NCI-H2029 treated with DMSO at 0.1 percent for 48 hours (cell line): ENCODE data around the gene FAP.

ENCODE experiments used
- DNase-seq: peaks from one replicate; lab custom pipeline; 2025; lab: John Stamatoyannopoulos, UW

The FAP gene

DNA sequence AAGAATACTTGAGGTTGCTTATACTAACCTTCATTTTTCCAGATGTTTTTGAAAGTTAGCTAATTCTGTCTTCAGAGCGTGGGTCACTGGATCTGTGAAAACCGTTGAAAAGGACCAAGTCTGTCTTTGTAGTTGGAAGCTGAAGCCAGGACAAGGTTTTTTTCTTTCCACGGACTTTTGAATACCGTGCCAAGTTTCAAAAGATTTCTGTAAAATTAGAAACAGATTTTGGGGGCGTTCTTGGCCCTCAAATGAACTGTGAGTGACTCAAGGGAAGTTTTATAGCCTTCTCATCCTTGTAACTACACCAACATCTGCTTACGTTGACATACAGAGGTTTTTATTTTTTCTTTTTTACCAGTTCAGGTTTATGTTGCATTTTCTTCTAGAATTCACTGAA is at the start of gene FAP:
FAP (minus strand) TSS at position 152 of the 400 bp plus-strand sequence; CDS start at position 34, 118 bp downstream.
- no peak for DNase-seq

DNA sequence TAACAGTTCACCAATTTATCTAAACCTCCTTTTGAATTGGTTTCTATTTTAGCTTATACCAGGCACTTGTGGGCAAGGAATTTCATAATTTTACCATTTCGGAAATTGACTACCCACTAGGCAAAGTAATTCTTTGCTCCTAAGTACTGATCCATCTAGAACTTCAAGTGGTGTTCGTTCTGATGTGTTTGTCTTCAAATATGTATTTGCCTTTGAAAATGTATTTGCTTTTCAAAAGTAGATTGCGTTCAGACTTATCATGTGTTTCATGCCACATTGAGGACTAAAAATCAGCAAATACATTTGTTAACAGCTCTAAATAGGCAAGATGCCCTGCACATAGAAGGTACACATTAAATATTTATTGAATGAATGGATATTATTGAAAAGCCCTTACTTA is 48.5 kb upstream of the FAP start:
- no peak for DNase-seq

DNA sequence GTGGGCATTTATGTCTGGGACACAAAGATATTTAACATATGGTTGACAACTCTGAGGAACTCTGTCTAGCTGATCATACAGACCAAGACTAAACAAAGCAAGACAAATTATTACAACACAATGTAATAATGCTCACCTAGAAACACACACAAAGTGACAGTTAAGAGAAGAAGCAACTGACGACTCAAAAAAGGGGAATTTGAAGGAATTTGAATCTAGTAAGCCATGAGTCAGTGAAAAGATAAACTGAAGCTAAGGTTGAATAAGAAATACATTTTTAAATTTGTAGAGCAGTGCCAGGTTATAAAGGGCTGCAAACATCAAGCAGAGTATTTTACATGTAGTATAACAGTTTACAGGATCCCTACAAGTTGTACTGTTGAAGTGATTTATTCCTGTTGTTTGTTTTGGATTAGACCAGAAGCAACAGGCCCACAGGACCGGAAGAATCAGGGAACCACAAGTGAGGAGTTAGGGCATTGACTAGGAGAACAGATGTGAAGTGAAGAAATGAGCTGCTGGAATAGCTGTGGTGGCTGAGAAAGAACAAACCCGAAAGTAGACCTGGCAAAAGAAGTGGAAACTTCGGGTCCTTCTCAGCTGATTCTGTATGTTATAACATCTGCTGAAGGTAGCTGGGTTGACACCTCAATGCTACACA is 39.6 kb upstream of the FAP start:
- DNase-seq = no peak

DNA sequence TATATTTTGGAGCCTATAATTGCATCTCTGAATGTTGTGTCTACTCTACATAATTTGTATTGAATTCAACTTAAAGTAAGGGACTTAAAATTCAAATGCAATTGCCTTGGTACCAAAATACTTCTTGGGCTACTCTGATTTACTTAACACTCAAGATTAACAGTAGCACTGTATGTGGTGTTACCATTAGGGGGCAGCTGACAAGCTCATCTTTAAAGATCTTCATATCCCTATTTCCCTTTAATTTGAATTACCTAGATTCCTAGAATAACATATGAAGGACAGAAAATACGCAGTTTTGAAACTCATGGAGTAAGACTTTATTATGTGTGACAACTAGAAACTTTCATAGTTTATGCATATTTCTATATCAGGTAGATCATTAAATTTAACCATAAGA is 37.4 kb upstream of the FAP start:
- no peak for DNase-seq

DNA sequence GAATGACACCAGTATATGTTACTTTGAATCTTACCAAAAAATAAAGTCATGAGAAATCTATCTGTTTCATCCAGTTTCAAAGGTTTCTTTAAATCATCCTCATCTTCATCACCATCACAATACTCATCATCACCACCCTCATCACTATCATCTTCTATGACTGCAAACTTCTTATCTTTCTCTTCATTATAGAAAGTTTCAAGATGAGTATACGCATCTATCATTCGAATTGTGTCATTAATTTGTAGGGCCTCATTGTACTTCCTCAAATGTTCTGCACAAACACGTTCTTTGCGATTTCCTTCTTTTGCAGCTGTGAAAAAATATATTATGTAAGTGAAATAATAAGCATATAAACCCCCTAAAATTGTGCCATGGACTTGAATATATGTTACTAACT is 34.1 kb upstream of the FAP start:
- no peak for DNase-seq

DNA sequence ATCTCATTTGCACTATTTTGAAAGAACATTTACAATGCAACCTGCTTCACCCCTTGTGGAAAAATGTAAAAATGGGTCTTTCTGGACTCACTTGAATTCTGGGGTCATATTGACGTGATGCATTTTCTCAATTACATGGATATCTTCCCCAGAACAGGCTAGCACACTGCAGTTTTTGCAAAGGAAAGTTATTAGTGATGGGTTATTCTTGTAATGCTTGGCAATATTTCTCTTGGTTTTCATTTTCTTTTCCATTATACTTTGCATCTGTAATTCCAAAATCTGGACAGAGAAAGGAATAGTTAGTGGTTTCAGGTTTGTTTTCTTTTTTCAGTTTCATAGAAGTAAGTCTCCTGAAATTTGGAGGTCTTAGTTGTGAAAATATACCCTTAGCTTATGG is 24.8 kb upstream of the FAP start:
- DNase-seq = no peak

DNA sequence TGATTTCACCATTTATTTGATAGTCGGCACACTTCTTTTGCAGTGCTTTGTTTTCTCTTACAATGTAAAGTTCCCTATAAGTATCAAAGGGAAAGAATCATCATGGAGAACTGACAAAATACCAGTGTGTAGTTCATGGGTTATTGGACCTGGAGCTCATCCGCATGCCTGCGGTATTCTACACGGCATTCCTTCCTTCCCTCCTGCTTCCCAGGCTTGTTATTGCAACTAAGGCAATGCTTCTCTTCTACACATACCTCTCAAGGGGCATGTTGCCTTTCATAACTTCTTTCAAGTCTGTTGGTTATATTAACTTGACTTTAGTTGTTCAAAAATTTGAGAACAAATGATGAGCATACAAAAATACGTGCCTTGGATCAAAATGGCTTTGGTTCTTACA is 24.3 kb upstream of the FAP start:
- no peak for DNase-seq

GRCh38 chr2:162266460-162266760 is 23.2 kb upstream of the FAP start:
- DNase-seq = no peak

DNA sequence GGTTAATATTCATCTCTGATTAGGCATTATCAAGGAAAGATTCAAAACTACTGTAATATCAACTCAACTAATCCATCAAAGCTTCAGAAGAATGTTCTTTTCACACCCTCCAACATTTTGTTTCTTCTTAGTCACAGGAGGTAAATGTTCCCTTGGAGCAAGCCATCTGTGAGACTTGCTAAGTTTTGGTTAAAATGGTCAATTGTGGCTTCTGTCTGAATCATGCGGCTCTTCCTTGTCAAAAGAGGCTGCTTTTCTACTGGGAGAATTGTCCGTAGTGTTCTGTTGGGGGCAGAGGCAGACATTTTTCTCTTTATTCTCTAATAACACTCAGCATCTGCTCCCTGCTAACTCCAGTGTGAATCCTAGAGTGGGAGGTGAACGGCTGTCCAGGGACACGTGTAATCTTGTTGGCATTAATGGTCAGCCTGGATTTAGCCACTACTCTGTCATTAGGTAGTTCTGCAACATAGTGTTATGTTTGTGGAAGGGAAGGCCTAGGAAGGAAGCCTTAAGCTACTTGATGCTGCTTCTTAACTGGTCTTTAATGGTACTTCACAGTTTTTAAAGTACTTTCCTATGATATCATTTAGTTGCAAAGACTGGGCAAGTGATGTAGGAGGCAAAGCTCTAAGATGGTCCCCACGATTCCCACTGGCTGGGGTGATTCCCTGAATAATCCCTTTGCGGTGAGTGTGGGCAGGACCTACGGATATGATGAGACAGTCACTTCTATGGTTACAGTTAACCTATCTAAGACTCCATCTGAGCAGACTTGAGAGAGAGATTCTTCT is 22.6 kb upstream of the FAP start:
- DNase-seq = no peak

- no peak for DNase-seq
These were observed 18.0 kb upstream of the FAP start for GRCh38 chr2:162261032-162261945.

DNA sequence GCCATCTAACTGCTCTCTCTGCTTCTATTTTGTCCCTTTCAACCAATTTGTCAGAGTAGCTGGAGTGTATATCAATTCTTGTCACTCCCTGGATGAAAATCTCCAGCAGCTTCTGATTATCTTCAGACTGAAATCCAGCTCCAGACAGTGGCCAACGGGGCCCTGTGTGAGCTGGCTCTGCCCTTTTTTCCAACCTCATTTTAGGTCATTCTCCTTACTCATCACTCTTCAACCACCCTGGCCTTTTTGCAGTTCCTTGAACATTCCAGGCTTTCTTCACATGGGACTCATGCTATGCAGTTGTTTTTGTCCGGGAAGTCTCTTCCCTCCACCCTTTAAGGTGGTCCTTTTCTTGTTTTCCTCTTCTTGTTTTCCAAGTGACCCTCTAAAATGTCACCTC is 15.4 kb upstream of the FAP start:
- DNase-seq = no peak

GRCh38 chr2:162258169-162258568 is 14.9 kb upstream of the FAP start:
- DNase-seq = no peak

DNA sequence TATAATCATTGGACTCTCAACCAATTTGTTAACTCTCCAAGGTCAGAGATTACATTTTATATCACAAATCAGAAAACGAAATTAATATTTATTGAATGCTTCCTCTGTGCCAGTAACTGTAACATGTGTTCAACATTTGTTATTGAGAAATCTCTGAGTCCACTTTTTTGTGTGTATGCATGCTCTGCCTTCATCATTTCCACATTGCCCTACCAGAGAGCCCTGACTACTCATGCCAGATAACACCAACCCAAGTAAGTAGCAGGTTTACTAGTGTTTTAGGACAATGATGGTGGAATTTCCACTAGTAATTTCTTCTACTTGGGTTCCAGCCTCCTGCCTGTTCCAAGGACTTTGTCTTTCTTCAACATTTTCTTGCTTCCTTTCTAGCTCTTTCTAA is 14.2 kb upstream of the FAP start:
- DNase-seq = no peak

DNA sequence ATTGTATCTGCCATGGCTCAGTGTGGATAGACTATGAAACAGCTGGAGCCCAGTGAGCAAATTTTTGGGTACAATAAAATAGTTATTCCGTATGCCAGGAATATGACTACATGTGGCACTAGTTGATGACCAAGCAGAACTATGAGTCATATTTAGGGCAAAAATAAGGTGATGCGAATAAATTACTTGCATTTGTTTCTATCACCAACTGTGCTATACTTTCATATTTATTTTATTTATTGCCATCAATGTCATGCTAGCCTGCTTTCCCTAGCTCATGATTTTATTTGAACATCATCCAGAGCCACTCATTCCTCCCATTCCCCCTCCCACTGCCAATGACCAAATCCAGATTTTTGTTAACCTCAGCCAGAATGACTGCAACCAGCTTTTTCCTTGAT is 13.3 kb upstream of the FAP start:
- no peak for DNase-seq

DNA sequence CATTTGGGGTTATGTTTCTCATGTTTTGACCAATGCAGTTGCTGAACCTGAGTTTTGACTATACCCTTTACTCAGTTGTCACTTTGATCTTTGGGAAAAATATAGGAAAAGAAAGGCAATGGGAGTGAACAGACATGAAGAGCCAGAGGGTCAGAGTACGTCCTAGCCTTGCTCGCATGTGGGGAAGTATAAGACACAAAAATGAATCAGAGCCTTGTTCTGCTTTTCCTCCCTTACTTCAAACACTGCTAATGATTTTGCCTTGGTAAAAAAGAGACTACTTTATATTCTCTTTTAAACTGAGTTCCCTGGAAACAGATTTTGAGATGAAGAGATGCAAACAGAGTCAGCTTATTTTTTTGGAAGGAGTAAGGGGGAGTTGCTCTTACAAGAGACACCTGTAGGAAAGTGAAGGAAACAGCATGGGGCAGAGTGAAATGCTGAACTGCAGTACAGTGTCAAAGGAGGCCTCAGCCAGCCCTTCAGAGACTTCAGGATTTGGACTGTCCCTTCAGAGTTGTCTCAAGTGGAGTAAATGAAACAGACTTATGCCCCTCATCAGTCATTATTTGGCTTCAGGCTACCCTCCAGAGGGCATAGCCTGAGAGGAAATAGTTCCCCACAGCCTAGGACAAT is 11.1 kb upstream of the FAP start:
- no peak for DNase-seq

DNA sequence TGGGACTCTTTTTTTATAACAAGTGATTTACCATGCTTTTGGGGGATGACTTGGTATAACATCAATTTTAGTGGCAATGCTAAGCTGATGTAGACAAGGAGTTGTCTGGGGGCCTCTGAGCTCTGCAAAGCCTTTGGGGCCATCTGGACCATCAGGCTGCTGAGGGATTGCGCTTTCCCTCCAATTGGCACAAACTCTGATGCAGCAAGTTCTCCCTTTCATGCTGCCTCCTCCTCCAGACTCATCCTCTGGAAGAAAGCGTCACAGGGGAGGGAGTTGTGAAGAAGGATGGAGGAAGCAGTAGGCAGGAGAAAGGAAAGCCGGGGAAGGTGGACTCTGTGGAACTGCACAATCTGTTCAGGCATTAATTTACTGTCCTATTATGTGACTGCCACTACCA is 10.2 kb upstream of the FAP start:
- DNase-seq = no peak

DNA sequence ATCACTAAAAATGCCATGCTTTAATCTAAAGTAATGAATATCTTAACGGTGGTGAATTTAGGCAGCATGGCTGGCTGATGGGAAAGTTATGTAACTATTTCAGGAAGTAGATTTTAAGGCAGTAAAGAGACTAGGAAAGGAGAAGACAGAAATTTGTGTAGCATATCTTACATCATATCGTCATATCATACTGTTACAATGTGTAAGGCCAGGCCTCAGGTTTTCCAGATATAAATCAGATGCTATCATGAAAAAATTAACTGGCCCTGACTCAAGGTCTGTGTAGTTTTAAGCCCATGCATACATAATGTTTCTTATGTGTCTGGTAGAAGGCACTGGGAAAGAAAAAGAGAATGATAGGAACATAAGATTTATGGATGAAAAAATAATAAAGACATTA is 8.9 kb upstream of the FAP start:
- DNase-seq = no peak

- no peak for DNase-seq
These were observed 2.5 kb upstream of the FAP start for GRCh38 chr2:162245781-162246180.

- DNase-seq = no peak
These were observed 1.8 kb upstream of the FAP start for GRCh38 chr2:162245061-162245460.

DNA sequence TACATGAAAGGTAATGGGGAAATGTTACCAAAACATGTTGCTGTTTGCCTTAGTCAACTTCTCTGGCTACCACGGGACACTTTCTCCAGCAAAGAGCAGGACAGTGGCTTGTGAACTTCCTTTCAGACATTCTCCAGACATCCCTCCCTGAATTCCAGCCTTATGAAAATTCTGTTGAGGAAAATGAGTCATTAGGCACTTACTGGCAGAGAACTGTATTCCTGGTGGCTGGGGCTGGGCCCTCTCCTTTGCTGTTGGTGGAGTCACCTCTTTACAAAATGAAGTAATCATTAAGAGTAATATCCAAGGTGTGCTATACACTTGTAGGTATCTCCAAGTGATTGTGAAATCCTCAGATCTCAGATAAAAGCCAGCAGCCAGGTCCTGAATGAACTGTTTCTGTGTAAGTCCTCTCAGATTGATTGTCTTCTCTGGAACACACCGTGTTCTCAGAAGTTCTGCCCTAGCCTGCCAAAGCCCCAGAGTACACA is 1.3 kb upstream of the FAP start:
- no peak for DNase-seq

DNA sequence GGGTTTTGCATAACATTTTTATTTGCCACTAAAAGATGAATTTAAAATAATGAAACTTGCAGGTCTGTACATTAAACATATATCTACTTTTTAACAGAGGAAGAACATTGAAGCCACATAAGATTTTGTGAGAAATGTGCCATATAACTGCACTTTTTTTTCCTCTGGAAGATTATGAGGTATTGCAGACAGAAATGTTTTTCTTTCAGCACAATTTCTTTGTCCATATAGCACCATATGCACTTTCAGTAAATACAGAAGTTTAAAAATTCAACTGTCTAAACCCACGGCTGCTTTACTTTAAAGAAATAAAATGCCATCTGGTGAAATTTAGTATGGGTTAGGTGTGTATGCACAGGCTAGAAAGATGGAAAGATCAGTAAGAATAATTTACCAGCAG is 470 bp upstream of the FAP start:
- no peak for DNase-seq

- DNase-seq = no peak
These were observed 512 bp downstream of the FAP start for GRCh38 chr2:162242586-162243280.
